Activated CD8-positive, alpha-beta T cell treated with anti-CD3 and anti-CD28 coated beads for 36 hours (primary cell): ENCODE results near the gene PLGLB2. TPM values are rescaled to one million over a fixed set of nuclear protein-coding genes. Genes with fewer than 3 reads are reported as not detected.
A peak's percentile ranks its signal among the peaks of the same experiment; 100 is the strongest.
"Not testable (repeated sequence)": the region's sequence is repeated elsewhere in the genome, so short reads cannot be mapped to it uniquely, and the experiment has no call there.

Source experiments
- ATAC-seq: fragments of 200-7000 bp; cut with Tn5 transposase; one replicate; pipeline ENCODE4 v1.10.0; 2021; ENCODE audit warnings: mild to moderate bottlenecking, moderate library complexity
- CTCF ChIA-PET: fragments of 350-600 bp; sonication (Branson Sonifier 250); formaldehyde crosslinking; loops from one replicate; lab custom pipeline; 2021; ENCODE audit warnings: antibody characterized with exemption; lab: Charles Lee
- POLR2A ChIA-PET: fragments of 350-600 bp; sonication (Branson Sonifier 250); formaldehyde crosslinking; loops from one replicate; lab custom pipeline; 2021; ENCODE audit warnings: antibody characterized with exemption; lab: Charles Lee
- DNase-seq: peaks from one replicate; pipeline ENCODE4 v3.0.0-alpha.2; 2020
- H3K27ac Mint-ChIP-seq: one replicate; pipeline ENCODE4 v1.8.0; 2021; ENCODE audit warnings: mild to moderate bottlenecking, mixed read lengths
- H3K27me3 Mint-ChIP-seq: one replicate; pipeline ENCODE4 v1.8.0; 2021; ENCODE audit warnings: mixed read lengths
- H3K36me3 Mint-ChIP-seq: one replicate; pipeline ENCODE4 v1.8.0; 2021; ENCODE audit warnings: low read depth, mixed read lengths
- H3K4me1 Mint-ChIP-seq: one replicate; pipeline ENCODE4 v1.8.0; 2021; ENCODE audit warnings: low read depth, mixed read lengths
- H3K4me3 Mint-ChIP-seq: one replicate; pipeline ENCODE4 v1.8.0; 2021; ENCODE audit warnings: mild to moderate bottlenecking, moderate library complexity, mixed read lengths
- H3K9me3 Mint-ChIP-seq: one replicate; pipeline ENCODE4 v1.8.0; 2021; ENCODE audit warnings: mixed read lengths
- intact Hi-C: fragments of 100-400 bp; cut with micrococcal nuclease; formaldehyde crosslinking; loops from one replicate; pipeline ENCODE4 v1.10.0; 2022
- total RNA-seq, 2 experiments: library from RNA; stranded (reverse); gene quantifications; one replicate each; pipeline ENCODE4 v1.2.3, GENCODE V29; 2021

PLGLB2 gene
- under 1 TPM in 1 of 2 experiments, not detected in 1; 0.32 TPM for total RNA-seq

DNA sequence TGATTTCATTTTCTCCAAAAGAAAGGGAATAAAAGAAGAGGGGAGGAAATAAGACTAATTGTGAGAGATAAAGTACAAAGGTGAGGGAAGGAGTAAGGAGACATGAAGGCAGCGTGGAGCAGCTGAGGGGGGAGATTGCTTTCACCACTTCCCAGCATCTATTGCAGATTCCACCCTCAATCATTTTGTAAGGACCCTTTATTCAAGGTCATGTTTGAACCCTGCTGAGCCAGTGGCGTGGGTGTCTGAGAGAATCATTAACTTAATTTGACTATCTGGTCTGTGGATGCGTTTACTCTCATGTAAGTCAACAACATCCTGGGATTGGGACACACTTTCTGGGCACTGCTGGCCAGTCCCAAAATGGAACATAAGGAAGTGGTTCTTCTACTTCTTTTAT is at the start of gene PLGLB2:
PLGLB2 (plus strand) TSS at position 297 of the 400 bp plus-strand sequence; CDS start at position 364, 67 bp downstream.
- H3K9me3 Mint-ChIP-seq, H3K27me3 Mint-ChIP-seq, CTCF ChIA-PET, H3K4me1 Mint-ChIP-seq, H3K4me3 Mint-ChIP-seq, intact Hi-C loops, ATAC-seq, POLR2A ChIA-PET, H3K36me3 Mint-ChIP-seq, DNase-seq, H3K27ac Mint-ChIP-seq: not testable (repeated sequence)

DNA sequence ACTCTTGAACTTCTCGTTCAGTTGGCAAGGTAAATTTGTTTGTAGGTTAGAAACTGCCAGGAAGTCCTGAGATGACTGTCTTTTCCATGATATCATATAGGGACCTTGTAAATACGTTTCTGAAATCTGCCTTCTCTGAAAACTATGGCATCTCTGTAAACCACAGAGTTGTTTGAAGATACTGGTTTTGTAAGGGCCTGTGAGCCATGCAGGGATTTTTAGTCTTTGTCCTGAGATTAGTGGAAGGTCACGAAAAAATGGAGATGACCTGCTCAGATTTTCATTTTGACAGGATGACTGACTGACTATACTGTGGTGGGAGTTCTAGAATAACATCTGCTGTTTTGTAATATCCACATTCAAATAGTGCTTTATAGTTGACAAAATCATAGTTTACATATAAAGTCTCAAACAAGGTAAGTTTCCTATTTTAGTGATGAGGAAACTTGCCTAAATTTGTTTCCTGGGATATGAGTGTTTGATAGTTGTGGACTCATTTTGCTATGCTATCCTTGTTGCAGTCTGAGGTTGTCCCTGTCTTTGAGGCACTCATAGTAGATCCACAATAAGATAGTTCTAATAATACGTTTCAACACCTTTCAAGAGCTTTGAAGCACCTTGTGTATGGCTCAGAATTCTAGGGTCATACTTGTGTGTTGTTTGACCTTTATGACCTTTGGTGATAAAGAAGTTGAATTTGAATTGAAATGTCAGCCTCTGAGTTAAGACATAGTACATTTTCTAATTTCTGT is 43.1 kb upstream of the PLGLB2 start:
- intact Hi-C loops, DNase-seq, CTCF ChIA-PET, POLR2A ChIA-PET, H3K27me3 Mint-ChIP-seq, H3K36me3 Mint-ChIP-seq, H3K9me3 Mint-ChIP-seq, H3K4me1 Mint-ChIP-seq: not testable (repeated sequence)
- peak overlapping the region; percentile 4 for H3K4me3 Mint-ChIP-seq
- peak overlapping the region; percentile 81 for H3K27ac Mint-ChIP-seq
- peak; percentile 79 for ATAC-seq

DNA sequence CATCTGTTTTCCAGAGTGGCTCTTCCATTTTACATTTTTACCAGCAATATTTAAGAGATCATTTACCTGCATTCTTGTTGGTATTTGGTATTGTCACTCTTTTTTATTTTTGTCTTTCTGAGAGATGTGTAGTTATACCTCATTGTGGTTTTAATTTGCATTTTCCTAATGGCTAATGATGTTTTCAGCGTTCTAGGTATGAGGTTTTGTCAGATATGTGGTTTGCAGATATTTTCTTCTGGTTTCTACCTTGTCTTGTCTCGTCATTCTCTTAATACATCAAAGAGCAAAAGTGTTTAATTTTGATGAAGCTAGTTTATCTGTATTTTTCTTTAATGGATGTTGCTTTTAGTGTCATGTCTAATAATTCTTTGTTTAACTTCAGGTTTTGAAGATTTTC is 39.5 kb upstream of the PLGLB2 start:
- H3K36me3 Mint-ChIP-seq, H3K9me3 Mint-ChIP-seq, H3K4me1 Mint-ChIP-seq, DNase-seq, POLR2A ChIA-PET, intact Hi-C loops, CTCF ChIA-PET, H3K27ac Mint-ChIP-seq, H3K27me3 Mint-ChIP-seq, H3K4me3 Mint-ChIP-seq: not testable (repeated sequence)
- ATAC-seq = peak; percentile 26

GRCh38 chr2:87727940-87728599 is 19.8 kb upstream of the PLGLB2 start:
- CTCF ChIA-PET, H3K9me3 Mint-ChIP-seq: not testable (repeated sequence)

GRCh38 chr2:87740928-87741327 is 7.0 kb upstream of the PLGLB2 start:
- H3K36me3 Mint-ChIP-seq, intact Hi-C loops, H3K27me3 Mint-ChIP-seq, POLR2A ChIA-PET, H3K4me1 Mint-ChIP-seq, H3K4me3 Mint-ChIP-seq, ATAC-seq, H3K9me3 Mint-ChIP-seq, DNase-seq, CTCF ChIA-PET, H3K27ac Mint-ChIP-seq: not testable (repeated sequence)

More at GRCh38 chr2:87727940-87728599, 19.8 kb upstream of the PLGLB2 start:
- ATAC-seq, intact Hi-C loops, DNase-seq, POLR2A ChIA-PET, H3K4me1 Mint-ChIP-seq, H3K4me3 Mint-ChIP-seq, H3K27me3 Mint-ChIP-seq, H3K36me3 Mint-ChIP-seq, H3K27ac Mint-ChIP-seq: not testable (repeated sequence)

- H3K27ac Mint-ChIP-seq, CTCF ChIA-PET, H3K27me3 Mint-ChIP-seq, POLR2A ChIA-PET, H3K4me3 Mint-ChIP-seq, H3K9me3 Mint-ChIP-seq, intact Hi-C loops, ATAC-seq, H3K36me3 Mint-ChIP-seq, H3K4me1 Mint-ChIP-seq, DNase-seq: not testable (repeated sequence)
Measured at GRCh38 chr2:87742393-87743108, 5.3 kb upstream of the PLGLB2 start.

- intact Hi-C loops = not testable (repeated sequence)
Measured at GRCh38 chr2:87743638-87744037, 4.2 kb upstream of the PLGLB2 start.

DNA sequence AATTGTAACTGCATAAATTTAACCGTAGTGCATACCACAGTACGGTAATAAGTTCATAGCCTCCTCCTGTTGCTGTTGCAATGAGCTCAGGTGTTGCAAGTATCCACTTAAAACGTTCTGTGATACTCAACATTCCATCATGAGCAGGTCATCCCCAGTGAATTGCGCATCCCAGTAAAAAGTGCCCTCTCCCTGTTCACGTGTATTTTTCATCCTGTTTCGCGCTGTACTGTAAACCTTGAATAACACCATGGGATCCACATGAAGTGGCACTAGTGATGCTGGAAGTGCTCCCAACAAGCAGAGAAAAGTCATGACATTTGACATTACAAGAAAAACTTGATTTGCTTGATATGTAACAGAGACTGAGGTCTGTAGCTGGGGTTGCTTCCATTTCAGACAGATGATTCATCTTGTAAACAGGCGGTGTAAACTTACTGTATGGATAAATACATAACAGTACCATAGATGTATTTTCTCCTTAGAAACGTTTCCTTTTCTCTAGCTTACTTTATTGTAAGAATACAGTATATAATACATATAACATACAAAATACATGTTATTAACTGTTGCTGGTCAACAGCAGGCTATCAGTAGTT is 2.4 kb upstream of the PLGLB2 start:
- H3K27me3 Mint-ChIP-seq, intact Hi-C loops, H3K4me1 Mint-ChIP-seq, DNase-seq, POLR2A ChIA-PET, H3K36me3 Mint-ChIP-seq, CTCF ChIA-PET, H3K27ac Mint-ChIP-seq, H3K9me3 Mint-ChIP-seq, H3K4me3 Mint-ChIP-seq, ATAC-seq: not testable (repeated sequence)

More at GRCh38 chr2:87743638-87744037, 4.2 kb upstream of the PLGLB2 start:
- H3K9me3 Mint-ChIP-seq, H3K27ac Mint-ChIP-seq, H3K4me1 Mint-ChIP-seq, DNase-seq, H3K27me3 Mint-ChIP-seq, CTCF ChIA-PET, H3K4me3 Mint-ChIP-seq, H3K36me3 Mint-ChIP-seq, POLR2A ChIA-PET: not testable (repeated sequence)
- peak; percentile 37 for ATAC-seq

GRCh38 chr2:87748524-87748923 is 637 bp downstream of the PLGLB2 start:
- H3K9me3 Mint-ChIP-seq, intact Hi-C loops, DNase-seq, H3K36me3 Mint-ChIP-seq, H3K27ac Mint-ChIP-seq, H3K4me1 Mint-ChIP-seq, CTCF ChIA-PET, ATAC-seq, POLR2A ChIA-PET, H3K4me3 Mint-ChIP-seq, H3K27me3 Mint-ChIP-seq: not testable (repeated sequence)

DNA sequence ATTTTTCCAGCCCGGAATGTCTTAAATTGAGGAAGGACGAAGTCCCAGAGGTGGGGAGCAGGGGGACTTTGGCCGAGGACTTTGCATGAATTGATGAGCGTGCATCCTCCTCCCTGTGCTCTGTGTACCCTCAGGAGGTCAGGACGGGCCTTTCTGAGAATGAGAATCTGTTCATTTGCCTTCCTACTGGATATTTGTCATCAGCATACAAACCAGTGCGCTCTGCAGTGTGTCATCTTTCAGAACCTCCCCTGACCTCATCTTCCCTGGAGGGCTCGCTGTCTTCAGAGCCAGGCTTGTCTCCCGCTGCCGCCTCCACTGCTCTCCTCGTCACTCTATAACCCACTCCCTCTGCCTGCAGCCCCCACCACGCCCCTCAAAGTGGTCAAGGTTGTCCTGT is 2.7 kb downstream of the PLGLB2 start:
- H3K27me3 Mint-ChIP-seq, H3K9me3 Mint-ChIP-seq, POLR2A ChIA-PET, H3K27ac Mint-ChIP-seq, ATAC-seq, H3K4me3 Mint-ChIP-seq, CTCF ChIA-PET, DNase-seq, H3K4me1 Mint-ChIP-seq, intact Hi-C loops, H3K36me3 Mint-ChIP-seq: not testable (repeated sequence)

GRCh38 chr2:87754759-87755158 is 6.9 kb downstream of the PLGLB2 start:
- H3K4me1 Mint-ChIP-seq, DNase-seq, H3K4me3 Mint-ChIP-seq, H3K36me3 Mint-ChIP-seq, H3K27ac Mint-ChIP-seq, POLR2A ChIA-PET, H3K9me3 Mint-ChIP-seq, ATAC-seq, CTCF ChIA-PET, H3K27me3 Mint-ChIP-seq, intact Hi-C loops: not testable (repeated sequence)
